Muscle of leg (tissue), 11 donors: Measurements from ENCODE around the gene PEX11G. TPM values are rescaled to one million over a fixed set of nuclear protein-coding genes. Genes with fewer than 3 reads are reported as not detected.

Experiments
- DNase-seq: peaks from one replicate; pipeline ENCODE4 v3.0.0; 2013
- H3K27ac ChIP-seq: one replicate; pipeline ENCODE4 v1.5.1; 2013; ENCODE audit warnings: mild to moderate bottlenecking, low read length, control low read depth
- H3K27me3 ChIP-seq: one replicate; pipeline ENCODE4 v1.6.1; 2013; ENCODE audit warnings: low read length; ENCODE audit not compliant: control insufficient read depth, insufficient read depth
- H3K36me3 ChIP-seq: one replicate; pipeline ENCODE4 v1.6.1; 2013; ENCODE audit warnings: low read length; ENCODE audit not compliant: control insufficient read depth, insufficient read depth
- H3K4me1 ChIP-seq: one replicate; pipeline ENCODE4 v1.6.1; 2013; ENCODE audit warnings: low read length; ENCODE audit not compliant: control insufficient read depth, insufficient read depth
- H3K4me3 ChIP-seq: one replicate; pipeline ENCODE4 v1.5.1; 2013; ENCODE audit warnings: low read length, control low read depth
- H3K9me3 ChIP-seq: replicated peaks from 2 replicates; pipeline ENCODE4 v1.6.1; 2013; ENCODE audit warnings: low read depth, low read length; ENCODE audit not compliant: control insufficient read depth
- WGBS: methylation state at CpG from one replicate; pipeline ENCODE4 v1.1.5; 2013; ENCODE audit warnings: missing lambda C conversion rate; ENCODE audit not compliant: insufficient coverage; 5-methylcytosine and 5-hydroxymethylcytosine counted together
- polyA plus RNA-seq, 8 donors: library from polyadenylated mRNA; unstranded; fragments of 120-200 nt; gene quantifications; one replicate each; pipeline versions ENCODE4 v1.2.1 to v1.2.3, GENCODE V29; 2013; ENCODE audit warnings: inconsistent platforms in 1 of 8, low replicate concordance in 1 of 8; ENCODE audit not compliant: insufficient read length in 8 of 8, insufficient read depth in 1 of 8
- total RNA-seq: library from RNA; stranded (reverse); fragments of 120-200 nt; gene quantifications from one replicate; pipeline ENCODE4 v1.2.4, GENCODE V29; 2013

Gene PEX11G
- total and polyA plus RNA-seq, 9 donors: 2.0 to 3.9 (median 2.5) TPM

DNA sequence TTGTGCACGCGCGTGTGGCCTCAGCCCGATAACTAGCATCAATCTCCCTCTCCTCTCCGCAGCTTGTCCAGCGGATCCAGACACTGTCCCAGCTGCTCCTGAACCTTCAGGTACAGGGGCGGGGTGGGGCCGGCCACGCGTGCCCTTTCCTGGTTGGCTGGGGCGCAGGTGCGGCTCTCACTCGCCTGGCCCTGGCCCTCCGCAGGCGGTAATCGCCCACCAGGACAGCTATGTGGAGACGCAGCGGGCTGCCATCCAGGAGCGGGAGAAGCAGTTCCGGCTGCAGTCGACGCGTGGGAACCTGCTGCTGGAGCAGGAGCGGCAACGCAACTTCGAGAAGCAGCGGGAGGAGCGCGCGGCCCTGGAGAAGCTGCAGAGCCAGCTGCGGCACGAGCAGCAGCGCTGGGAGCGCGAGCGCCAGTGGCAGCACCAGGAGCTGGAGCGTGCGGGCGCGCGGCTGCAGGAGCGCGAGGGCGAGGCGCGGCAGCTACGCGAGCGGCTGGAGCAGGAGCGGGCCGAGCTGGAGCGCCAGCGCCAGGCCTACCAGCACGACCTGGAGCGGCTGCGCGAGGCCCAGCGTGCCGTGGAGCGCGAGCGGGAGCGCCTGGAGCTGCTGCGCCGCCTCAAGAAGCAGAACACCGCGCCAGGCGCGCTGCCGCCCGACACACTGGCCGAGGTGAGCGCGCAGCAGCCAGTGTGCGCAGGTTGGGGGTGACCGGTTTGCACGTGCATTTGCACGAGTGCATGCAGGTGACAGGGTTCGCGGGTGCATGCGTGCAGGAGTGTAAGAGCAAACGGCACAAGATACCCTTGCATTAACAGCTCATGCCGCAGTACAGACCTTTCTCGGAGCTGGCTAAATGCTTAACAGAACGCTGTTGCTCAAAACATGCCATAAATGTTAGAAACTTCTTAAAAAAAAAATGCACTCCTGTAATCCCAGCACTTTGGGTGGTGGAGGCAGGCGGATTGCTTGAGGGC is 21.5 kb downstream of the PEX11G start:
- Histone ChIP-seq H3K27me3 (no peaks in the 10 kb centered on the region), H3K9me3 (no peaks in the 10 kb centered on the region), H3K36me3 (peaks cover 77% of the 10 kb centered on the region), H3K27ac (no peak overlapping the region), H3K4me1 (peaks cover 8% of the 10 kb centered on the region), H3K4me3 (no peak overlapping the region)
- WGBS: 94% methylated on average over 83 of the region's 86 CpGs
- no peak for DNase-seq

DNA sequence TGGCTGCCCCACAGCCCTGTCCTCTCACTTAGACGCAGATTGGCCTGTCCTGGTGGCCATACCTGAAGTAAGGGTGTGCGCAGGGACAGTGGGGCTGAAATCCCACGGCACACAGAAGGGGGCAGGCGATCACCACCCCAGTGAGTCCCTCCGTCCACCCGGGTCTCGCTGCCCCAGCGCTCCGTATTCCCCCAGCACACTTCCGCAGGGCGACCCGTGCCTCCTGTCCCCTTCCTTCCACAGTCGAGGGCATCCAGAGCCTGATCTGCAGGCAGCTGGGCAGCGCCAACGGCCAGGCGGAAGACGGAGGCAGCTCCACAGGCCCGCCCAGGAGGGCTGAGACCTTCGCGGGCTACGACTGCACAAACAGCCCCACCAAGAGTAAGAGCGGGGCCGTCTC is 25.3 kb downstream of the PEX11G start:
- Histone ChIP-seq H3K27me3 (no peaks in the 10 kb centered on the region), H3K4me3 (no peak overlapping the region), H3K27ac (no peak overlapping the region), H3K4me1 (no peaks in the 10 kb centered on the region), H3K9me3 (no peaks in the 10 kb centered on the region), H3K36me3 (peaks cover 77% of the 10 kb centered on the region)
- 97% methylated on average over 16 of the region's 23 CpGs for WGBS
- no peak for DNase-seq

DNA sequence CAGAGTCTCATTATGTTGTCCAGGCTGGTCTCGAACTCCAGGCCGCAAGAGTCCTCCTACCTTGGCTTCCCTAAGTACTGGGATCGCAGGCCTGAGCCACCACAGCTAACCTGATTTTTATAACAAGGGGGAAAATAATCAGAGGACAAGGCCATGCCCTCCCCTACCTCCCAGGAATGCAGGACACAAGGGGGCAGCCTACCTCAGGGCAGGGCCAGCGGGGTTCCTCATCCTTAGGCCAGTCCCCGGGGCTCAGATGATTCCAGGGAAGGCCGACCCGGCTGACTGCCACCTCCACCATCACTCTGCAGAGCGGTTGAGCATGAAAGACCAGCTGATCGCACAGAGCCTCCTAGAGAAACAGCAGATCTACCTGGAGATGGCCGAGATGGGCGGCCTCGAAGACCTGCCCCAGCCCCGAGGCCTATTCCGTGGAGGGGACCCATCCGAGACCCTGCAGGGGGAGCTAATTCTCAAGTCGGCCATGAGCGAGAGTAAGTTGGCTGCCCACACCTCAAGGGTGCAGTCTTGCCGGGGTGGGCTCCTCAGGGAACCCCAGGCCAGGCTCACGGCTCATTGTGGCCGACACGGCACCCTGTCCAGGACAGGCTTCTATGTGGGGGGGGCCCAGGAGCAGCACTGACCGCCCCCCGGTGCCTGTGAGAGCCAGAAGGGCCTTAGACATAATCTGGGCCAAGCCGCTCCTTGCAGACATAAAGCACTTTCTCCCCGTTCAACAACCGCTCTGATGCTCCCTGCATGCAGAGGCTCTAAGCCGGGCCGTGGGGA is 26.8 kb downstream of the PEX11G start:
- Histone ChIP-seq H3K36me3 (peaks cover 77% of the 10 kb centered on the region), H3K27ac (no peak overlapping the region), H3K4me1 (no peaks in the 10 kb centered on the region), H3K4me3 (no peak overlapping the region), H3K9me3 (peaks cover under 1% of the 10 kb centered on the region), H3K27me3 (no peaks in the 10 kb centered on the region)
- WGBS: 73% methylated on average over 19 of the region's 28 CpGs
- no peak for DNase-seq

DNA sequence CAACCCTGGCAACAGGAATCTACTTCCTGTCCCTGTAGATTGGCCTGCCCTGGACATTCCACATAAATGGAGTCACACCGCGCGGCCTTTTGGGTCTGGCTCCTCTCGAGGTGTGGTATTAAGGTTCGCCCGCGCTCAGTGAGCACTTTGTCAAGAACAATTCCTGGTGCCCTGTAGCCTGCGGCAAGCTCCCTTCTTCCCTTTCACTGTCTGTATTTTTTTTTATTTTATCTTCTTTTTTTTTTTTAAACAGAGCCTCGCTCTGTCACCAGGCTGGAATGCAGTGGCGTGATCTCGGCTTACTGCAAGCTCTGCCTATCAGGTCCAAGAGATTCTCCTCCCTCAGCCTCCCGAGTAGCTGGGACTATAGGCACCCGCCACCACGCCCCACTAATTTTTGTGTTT is 28.3 kb downstream of the PEX11G start:
- no peaks in the 10 kb centered on the region for H3K27me3 ChIP-seq
- H3K36me3 ChIP-seq: peaks cover 82% of the 10 kb centered on the region
- H3K27ac ChIP-seq: no peak overlapping the region
- no peak for DNase-seq
- H3K4me3 ChIP-seq: no peak overlapping the region
- peaks cover 4% of the 10 kb centered on the region for H3K9me3 ChIP-seq
- H3K4me1 ChIP-seq: no peaks in the 10 kb centered on the region
- 92% methylated on average over 4 of the region's 14 CpGs for WGBS

DNA sequence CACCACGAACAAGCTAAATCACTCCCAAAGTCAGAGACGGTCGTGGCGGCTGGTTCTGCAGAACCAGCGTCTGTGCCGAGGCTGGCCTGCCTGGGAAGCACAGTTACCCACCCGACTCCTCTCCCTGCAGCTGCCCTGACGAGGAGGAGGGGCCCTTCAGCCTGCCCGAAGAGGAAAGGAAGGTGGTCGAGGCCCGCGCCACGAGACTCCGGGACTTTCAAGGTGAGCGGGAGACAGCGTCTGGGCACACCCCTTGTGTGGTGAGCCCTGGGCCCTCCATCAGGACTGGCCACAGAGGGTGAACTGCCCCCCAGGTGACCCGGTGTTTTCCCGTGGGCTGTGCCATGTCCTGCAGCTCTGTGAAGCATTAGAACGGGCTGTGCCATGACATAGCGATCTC is 29.1 kb downstream of the PEX11G start:
- Histone ChIP-seq H3K9me3 (peaks cover 10% of the 10 kb centered on the region), H3K27ac (no peak overlapping the region), H3K4me3 (no peak overlapping the region), H3K36me3 (peaks cover 83% of the 10 kb centered on the region), H3K4me1 (no peaks in the 10 kb centered on the region), H3K27me3 (no peaks in the 10 kb centered on the region)
- 95% methylated on average over 20 of the region's 20 CpGs for WGBS
- no peak for DNase-seq

DNA sequence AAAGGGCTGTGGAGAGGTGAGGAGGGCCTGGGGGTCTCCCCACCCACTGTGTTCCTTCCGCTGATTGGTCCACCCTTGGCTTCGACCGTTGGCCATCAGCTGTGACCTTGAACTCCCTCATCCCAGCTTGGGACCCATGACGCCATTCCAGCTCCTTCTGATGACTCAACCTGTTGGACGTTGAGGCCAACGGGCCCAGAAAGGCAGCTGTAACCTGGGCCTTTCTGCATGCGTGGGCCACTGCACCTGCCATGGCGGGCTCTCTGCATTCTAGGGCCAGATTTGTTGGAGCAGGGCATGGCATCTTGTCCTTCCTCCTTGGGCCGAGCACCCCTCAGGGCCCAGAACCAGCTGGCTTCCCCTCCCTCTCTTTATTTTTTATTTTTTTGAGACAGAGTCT is 30.2 kb downstream of the PEX11G start:
- H3K27me3 ChIP-seq: no peaks in the 10 kb centered on the region
- peaks cover 86% of the 10 kb centered on the region for H3K36me3 ChIP-seq
- H3K9me3 ChIP-seq: peaks cover 20% of the 10 kb centered on the region
- 93% methylated on average over 9 of the region's 9 CpGs for WGBS
- H3K4me1 ChIP-seq: no peaks in the 10 kb centered on the region
- no peak overlapping the region for H3K27ac ChIP-seq
- no peak for DNase-seq
- no peak overlapping the region for H3K4me3 ChIP-seq

DNA sequence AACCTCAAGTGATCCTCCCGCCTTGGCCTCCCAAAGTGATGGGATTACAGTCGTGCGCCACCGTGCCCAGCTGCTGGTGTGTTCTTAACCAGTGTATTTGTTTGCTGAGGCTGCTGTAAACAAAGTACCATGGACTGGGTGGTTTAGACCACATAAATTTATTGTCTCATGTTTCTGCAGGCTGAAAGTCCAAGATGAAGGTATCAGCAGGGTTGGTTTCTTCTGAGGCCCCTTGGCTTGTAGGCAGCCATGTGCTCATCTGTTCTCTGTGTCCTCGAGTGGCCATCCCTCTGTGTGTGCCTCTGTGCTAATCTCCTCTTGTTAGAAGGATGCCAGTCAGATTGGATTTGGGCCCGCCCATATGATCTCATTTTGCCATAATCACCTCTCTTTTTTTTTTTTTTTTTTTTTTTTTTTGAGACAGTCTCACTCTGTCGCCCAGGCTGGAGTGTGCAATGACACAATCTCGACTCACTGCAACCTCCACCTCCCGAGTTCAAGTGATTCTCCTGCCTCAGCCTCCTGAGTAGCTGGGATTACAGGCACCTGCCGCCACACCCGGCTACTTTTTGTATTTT is 31.8 kb downstream of the PEX11G start:
- WGBS: 97% methylated on average over 3 of the region's 11 CpGs
- Histone ChIP-seq H3K4me1 (no peaks in the 10 kb centered on the region), H3K9me3 (peaks cover 22% of the 10 kb centered on the region), H3K4me3 (no peak overlapping the region), H3K36me3 (peaks cover 81% of the 10 kb centered on the region), H3K27me3 (no peaks in the 10 kb centered on the region), H3K27ac (no peak overlapping the region)
- no peak for DNase-seq

DNA sequence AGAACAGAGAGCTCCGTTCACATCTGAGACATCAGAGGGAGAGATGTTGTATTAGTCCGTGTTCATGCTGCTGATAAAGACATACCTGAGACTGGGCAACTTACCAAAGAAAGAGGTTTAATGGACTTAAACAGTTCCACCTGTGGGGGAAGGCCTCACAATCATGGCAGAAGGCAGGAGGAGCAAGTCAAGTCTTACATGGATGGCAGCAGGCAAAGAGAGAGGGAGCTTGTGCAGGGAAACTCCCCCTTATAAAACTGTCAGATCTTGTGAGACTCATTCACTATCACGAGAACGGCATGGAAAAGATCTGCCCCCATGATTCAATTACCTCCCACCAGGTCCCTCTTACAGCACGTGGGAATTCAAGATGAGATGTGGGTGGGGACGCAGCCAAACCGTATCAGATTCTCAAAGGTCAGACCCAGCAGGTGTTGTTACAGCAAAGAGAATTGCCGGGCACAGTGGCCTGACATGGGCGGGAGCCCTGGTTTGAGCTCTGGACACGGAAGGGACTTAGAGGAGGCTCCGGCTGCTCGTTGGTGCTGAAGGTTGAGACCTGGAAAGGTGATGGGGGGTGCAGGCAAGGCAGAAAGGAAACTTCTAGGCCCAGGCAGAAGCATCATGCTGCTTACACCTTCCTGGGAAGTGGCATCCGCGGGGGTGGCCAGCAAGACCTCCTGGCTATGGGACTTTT is 33.1 kb downstream of the PEX11G start:
- WGBS: 97% methylated on average over 11 of the region's 14 CpGs
- Histone ChIP-seq H3K4me1 (no peaks in the 10 kb centered on the region), H3K4me3 (no peak overlapping the region), H3K36me3 (peaks cover 84% of the 10 kb centered on the region), H3K27ac (no peak overlapping the region), H3K27me3 (no peaks in the 10 kb centered on the region), H3K9me3 (peaks cover 27% of the 10 kb centered on the region)
- no peak for DNase-seq

DNA sequence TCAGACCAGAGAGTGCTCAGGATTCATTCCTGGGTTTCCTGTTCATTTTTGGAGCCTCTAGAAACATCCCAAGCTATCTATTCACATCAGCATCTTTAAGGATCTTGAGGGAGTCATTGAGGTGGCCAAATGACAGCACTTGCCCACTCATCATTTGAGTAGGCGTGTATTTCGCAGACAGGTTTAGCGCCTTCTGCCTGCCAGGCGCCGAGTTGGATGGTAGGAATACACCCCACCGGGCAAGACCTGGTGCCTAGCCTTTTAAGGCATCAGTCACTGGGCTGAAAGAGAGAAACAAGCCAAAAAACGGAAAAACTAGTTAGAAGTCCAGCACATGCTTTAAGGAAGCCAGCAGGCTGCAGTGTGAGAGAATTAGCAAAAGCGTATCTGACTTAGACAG is 33.8 kb downstream of the PEX11G start:
- DNase-seq: no peak
- Histone ChIP-seq H3K27ac (no peak overlapping the region), H3K9me3 (peaks cover 34% of the 10 kb centered on the region), H3K4me3 (no peak overlapping the region), H3K27me3 (no peaks in the 10 kb centered on the region), H3K36me3 (peaks cover 76% of the 10 kb centered on the region), H3K4me1 (no peaks in the 10 kb centered on the region)
- WGBS: 98% methylated on average over 8 of the region's 8 CpGs
